Osteocyte (in vitro differentiated cells): ENCODE measurements around the gene AFF1. TPM values are rescaled to one million over a fixed set of nuclear protein-coding genes. Genes with fewer than 3 reads are reported as not detected.

ENCODE experiments used
- DNase-seq: peaks from one replicate; pipeline ENCODE4 v3.0.0; 2021; ENCODE audit warnings: mixed read lengths; ENCODE audit not compliant: unreplicated experiment; ENCODE audit errors: extremely low spot score
- H3K27ac Mint-ChIP-seq: one replicate; pipeline ENCODE4 v1.8.0; 2021; ENCODE audit warnings: mild to moderate bottlenecking, mixed read lengths; ENCODE audit not compliant: unreplicated experiment
- H3K27me3 Mint-ChIP-seq: one replicate; pipeline ENCODE4 v1.8.0; 2021; ENCODE audit warnings: mixed read lengths; ENCODE audit not compliant: unreplicated experiment
- H3K36me3 Mint-ChIP-seq: one replicate; pipeline ENCODE4 v1.8.0; 2021; ENCODE audit warnings: mixed read lengths; ENCODE audit not compliant: unreplicated experiment
- H3K4me1 Mint-ChIP-seq: one replicate; pipeline ENCODE4 v1.8.0; 2021; ENCODE audit warnings: mixed read lengths; ENCODE audit not compliant: unreplicated experiment
- H3K4me3 Mint-ChIP-seq: one replicate; pipeline ENCODE4 v1.8.0; 2021; ENCODE audit warnings: mild to moderate bottlenecking, moderate library complexity, mixed read lengths; ENCODE audit not compliant: unreplicated experiment
- H3K9me3 Mint-ChIP-seq: one replicate; pipeline ENCODE4 v1.8.0; 2021; ENCODE audit warnings: mixed read lengths; ENCODE audit not compliant: unreplicated experiment
- total RNA-seq: library from RNA; stranded (reverse); gene quantifications from 2 replicates; pipeline ENCODE4 v1.2.1, GENCODE V29; 2021
- TF ChIP-seq, protein P1 (sequence below): fragments of 200-600 bp; sonication (generic); IDR thresholded peaks from 2 replicates; pipeline ENCODE4 v1.5.0; 2021; ENCODE audit warnings: antibody characterized with exemption, mild to moderate bottlenecking, moderate library complexity

Gene AFF1
- total RNA-seq, 1 donor from 2014 or later: 39.3 TPM

DNA sequence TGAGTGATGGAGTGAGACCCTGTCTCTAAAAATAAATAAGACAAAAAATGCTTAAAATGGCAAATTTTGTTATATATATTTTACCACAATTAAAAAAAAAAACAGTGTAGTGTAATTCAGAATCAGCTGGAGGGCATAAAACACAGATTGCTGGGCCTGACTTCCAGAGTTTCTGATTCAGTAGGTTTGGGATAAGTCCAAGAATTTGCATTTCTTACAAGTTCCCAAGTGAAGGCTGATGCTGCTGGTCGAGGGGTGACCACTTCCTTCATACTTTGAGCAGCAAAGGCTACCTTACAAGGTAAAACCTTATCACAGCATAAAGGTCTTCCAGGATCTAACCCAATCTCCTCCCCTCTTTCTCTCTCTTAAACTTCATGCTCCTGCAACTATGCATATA is 244.9 kb downstream of the AFF1 start:
- TF ChIP-seq, protein P1, sequence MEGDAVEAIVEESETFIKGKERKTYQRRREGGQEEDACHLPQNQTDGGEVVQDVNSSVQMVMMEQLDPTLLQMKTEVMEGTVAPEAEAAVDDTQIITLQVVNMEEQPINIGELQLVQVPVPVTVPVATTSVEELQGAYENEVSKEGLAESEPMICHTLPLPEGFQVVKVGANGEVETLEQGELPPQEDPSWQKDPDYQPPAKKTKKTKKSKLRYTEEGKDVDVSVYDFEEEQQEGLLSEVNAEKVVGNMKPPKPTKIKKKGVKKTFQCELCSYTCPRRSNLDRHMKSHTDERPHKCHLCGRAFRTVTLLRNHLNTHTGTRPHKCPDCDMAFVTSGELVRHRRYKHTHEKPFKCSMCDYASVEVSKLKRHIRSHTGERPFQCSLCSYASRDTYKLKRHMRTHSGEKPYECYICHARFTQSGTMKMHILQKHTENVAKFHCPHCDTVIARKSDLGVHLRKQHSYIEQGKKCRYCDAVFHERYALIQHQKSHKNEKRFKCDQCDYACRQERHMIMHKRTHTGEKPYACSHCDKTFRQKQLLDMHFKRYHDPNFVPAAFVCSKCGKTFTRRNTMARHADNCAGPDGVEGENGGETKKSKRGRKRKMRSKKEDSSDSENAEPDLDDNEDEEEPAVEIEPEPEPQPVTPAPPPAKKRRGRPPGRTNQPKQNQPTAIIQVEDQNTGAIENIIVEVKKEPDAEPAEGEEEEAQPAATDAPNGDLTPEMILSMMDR: no peak
- Mint-ChIP-seq H3K36me3 (peaks cover 5% of the 10 kb centered on the region), H3K4me1 (no peaks in the 10 kb centered on the region), H3K9me3 (no peaks in the 10 kb centered on the region), H3K4me3 (no peak overlapping the region), H3K27ac (no peak overlapping the region), H3K27me3 (no peaks in the 10 kb centered on the region)
- no peak for DNase-seq

DNA sequence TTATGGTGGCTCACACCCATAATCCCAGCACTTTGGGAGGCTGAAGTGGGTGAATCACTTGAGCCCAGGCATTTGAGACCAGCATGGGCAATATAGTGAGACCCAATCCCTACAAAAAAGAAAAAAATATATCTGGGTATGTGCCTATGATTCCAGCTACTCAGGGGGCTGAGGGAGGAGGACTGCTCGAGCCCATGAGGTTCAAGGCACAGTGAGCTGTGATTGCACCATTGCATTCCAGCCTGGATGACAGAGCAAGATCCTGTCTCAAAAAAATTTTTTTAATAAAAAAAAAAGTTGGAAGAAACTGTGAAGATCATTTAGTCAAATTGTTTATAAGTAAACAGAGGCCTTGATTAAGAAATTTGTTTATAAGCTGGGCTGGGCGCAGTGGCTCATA is 246.0 kb downstream of the AFF1 start:
- Mint-ChIP-seq H3K27me3 (no peaks in the 10 kb centered on the region), H3K4me3 (no peak overlapping the region), H3K27ac (no peak overlapping the region), H3K36me3 (peaks cover 4% of the 10 kb centered on the region), H3K9me3 (no peaks in the 10 kb centered on the region), H3K4me1 (no peaks in the 10 kb centered on the region)
- TF ChIP-seq, protein P1: no peak
- DNase-seq: no peak

DNA sequence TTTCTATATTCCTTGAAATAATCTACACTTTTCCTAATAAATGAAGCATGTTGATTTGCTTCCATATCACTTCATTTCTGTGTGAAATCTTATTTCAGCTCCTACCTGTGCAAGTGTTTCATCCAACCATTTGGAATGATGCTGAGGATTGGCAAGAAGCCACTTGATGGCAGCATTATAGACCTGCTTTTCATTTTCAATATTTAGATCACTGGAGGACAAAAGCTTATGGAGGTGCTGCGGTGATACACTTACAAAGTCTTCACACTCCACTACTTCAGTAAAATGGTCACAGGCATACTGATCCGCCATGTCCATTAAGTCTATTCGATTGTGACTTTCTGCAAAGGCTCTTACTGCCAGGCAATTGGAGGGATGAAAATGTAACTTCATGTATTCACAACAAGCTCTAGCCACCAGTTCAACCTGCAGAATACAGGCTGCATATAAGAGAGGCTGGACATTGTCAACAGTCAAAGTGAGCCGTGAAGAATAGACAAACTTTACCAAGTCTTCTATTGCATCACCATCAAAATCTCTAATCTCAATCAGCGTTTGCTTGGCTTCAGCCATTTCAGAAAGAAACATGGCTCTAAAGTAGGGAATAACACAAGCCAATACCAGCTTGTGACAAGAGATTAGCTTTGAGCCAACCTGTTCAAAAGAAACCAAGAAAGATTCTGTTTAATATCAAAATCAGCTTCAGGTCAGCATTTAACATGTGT is 250.5 kb downstream of the AFF1 start:
- H3K4me3 Mint-ChIP-seq: no peak overlapping the region
- no peak for DNase-seq
- TF ChIP-seq, protein P1: no peak
- H3K36me3 Mint-ChIP-seq: peaks cover 2% of the 10 kb centered on the region
- no peaks in the 10 kb centered on the region for H3K27me3 Mint-ChIP-seq
- H3K4me1 Mint-ChIP-seq: peaks cover 13% of the 10 kb centered on the region
- H3K27ac Mint-ChIP-seq: no peak overlapping the region
- no peaks in the 10 kb centered on the region for H3K9me3 Mint-ChIP-seq

DNA sequence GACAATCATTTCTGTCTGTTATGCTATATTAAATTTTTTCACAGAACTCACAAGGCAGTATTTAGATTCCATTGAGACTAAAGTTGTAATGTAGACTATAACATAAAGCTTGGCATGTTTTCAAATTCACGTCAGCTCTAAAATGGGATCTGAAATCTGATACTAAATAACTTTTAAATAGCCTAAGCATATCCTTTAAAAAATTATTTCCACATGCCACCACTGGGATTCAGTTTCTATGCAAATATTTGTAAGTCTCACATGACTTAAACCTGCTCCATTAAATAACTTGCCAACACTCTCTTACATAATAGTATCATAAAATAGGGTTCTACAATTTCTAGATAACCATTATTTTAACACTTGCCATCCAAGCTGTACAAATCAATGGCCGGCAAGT is 253.2 kb downstream of the AFF1 start:
- no peaks in the 10 kb centered on the region for H3K9me3 Mint-ChIP-seq
- no peak for DNase-seq
- H3K4me1 Mint-ChIP-seq: peaks cover 21% of the 10 kb centered on the region

DNA sequence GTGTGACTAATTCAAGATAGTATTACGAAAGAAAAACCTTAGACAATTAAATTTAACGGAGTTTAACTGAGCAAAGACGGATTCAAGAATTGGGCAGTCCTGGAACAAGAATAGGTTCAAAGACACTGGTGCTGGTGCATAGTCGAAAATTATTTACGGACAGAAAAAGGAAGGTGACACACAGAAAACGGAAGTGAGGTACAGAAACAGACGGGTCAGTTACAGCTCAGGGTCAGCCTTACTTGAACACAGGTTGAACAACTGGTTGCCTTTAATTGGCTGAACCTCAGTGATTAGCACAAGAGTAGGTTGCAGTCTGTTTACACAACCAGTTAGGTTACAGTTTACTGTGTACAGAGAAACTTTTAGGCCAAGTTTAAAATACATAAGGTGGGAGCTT is 254.1 kb downstream of the AFF1 start:
- peaks cover 26% of the 10 kb centered on the region for H3K4me1 Mint-ChIP-seq
- TF ChIP-seq, protein P1: no peak
- no peak overlapping the region for H3K4me3 Mint-ChIP-seq
- no peaks in the 10 kb centered on the region for H3K36me3 Mint-ChIP-seq
- no peaks in the 10 kb centered on the region for H3K27me3 Mint-ChIP-seq
- no peak overlapping the region for H3K27ac Mint-ChIP-seq
- H3K9me3 Mint-ChIP-seq: no peaks in the 10 kb centered on the region
- DNase-seq: no peak

More for the DNA sequence above, 253.2 kb downstream of the AFF1 start:
- TF ChIP-seq, protein P1: no peak
- no peaks in the 10 kb centered on the region for H3K36me3 Mint-ChIP-seq
- no peaks in the 10 kb centered on the region for H3K27me3 Mint-ChIP-seq
- H3K27ac Mint-ChIP-seq: no peak overlapping the region
- H3K4me3 Mint-ChIP-seq: no peak overlapping the region

Other genes with a start within 250 kb of the AFF1 start
- not detected in 2 replicates for gene SLC10A6, start 85.6 kb upstream of the AFF1 start, total RNA-seq
- 0.44 and 0.51 TPM in 2 replicates for gene C4orf36, start 42.6 kb upstream of the AFF1 start, total RNA-seq